A673 (cell line): ENCODE results near the gene ZNF397. TPM values are rescaled to one million over a fixed set of nuclear protein-coding genes. Genes with fewer than 3 reads are reported as not detected.
A peak's percentile ranks its signal among the peaks of the same experiment; 100 is the strongest.

ENCODE experiments used
- BruUV-seq: library from RNA; stranded (reverse); fragments of 400-500 nt; replicated peaks from 2 replicates; lab custom pipeline; 2021; lab: Mats Ljungman, UMichigan
- CTCF ChIA-PET: fragments of 300-600 bp; sonication (Branson Sonifier 250); formaldehyde crosslinking; loops from one replicate; lab custom pipeline; 2022; ENCODE audit warnings: antibody characterized with exemption; lab: Charles Lee
- POLR2A ChIA-PET: fragments of 300-600 bp; sonication (Branson Sonifier 250); formaldehyde crosslinking; loops from one replicate; lab custom pipeline; 2022; ENCODE audit warnings: antibody characterized with exemption; ENCODE audit not compliant: low non-redundant PET; lab: Charles Lee
- DNase-seq: peaks from one replicate; pipeline ENCODE4 v3.0.0-alpha.2; 2015; ENCODE audit warnings: low spot score
- H3K27ac ChIP-seq: fragments of 200-600 bp; sonication (generic); 2 replicates; pipeline ENCODE4 v1.5.1; 2016; ENCODE audit warnings: mixed run types, low read depth, mild to moderate bottlenecking, mixed read lengths, antibody characterized with exemption, low read length; ENCODE audit not compliant: poor library complexity, severe bottlenecking
- H3K27me3 ChIP-seq: fragments of 200-600 bp; sonication (generic); replicated peaks from 2 replicates; pipeline ENCODE4 v1.6.1; 2017; ENCODE audit warnings: mixed run types, low read depth, mild to moderate bottlenecking, mixed read lengths, antibody characterized with exemption, low read length; ENCODE audit not compliant: insufficient read depth, poor library complexity
- H3K36me3 ChIP-seq: fragments of 200-600 bp; sonication (generic); 2 replicates; pipeline ENCODE4 v1.6.1; 2016; ENCODE audit warnings: mixed run types, mild to moderate bottlenecking, mixed read lengths, antibody characterized with exemption, low read length; ENCODE audit not compliant: insufficient read depth, poor library complexity, severe bottlenecking
- H3K4me1 ChIP-seq: fragments of 200-600 bp; sonication (generic); 2 replicates; pipeline ENCODE4 v1.6.1; 2017; ENCODE audit warnings: mixed run types, mild to moderate bottlenecking, mixed read lengths, antibody characterized with exemption, low read length; ENCODE audit not compliant: insufficient read depth, poor library complexity, severe bottlenecking
- H3K4me3 ChIP-seq: fragments of 200-600 bp; sonication (generic); 2 replicates; pipeline ENCODE4 v1.5.1; 2016; ENCODE audit warnings: low read depth, mixed run types, mild to moderate bottlenecking, mixed read lengths, low read length; ENCODE audit not compliant: poor library complexity, severe bottlenecking
- H3K9me3 ChIP-seq: fragments of 200-600 bp; sonication (generic); 2 replicates; pipeline ENCODE4 v1.6.1; 2016; ENCODE audit warnings: mixed run types, low read depth, mild to moderate bottlenecking, mixed read lengths, antibody characterized with exemption, low read length; ENCODE audit not compliant: poor library complexity, severe bottlenecking
- EZH2 ChIP-seq: fragments of 200-600 bp; sonication (generic); IDR thresholded peaks from 2 replicates; pipeline ENCODE4 v1.6.1; 2017; ENCODE audit warnings: borderline replicate concordance, low read depth, mild to moderate bottlenecking, mixed read lengths, antibody characterized with exemption, low read length; ENCODE audit not compliant: poor library complexity, severe bottlenecking
- intact Hi-C: fragments of 100-400 bp; cut with micrococcal nuclease; formaldehyde crosslinking; loops from one replicate; pipeline ENCODE4 v1.10.0; 2022; ENCODE audit not compliant: unreplicated experiment
- total RNA-seq: library from RNA; stranded (reverse); gene quantifications from 2 replicates; pipeline ENCODE4 v1.2.3, GENCODE V29; 2021
- TF ChIP-seq, protein P1 (sequence below): fragments of 300-800, 200-600 bp; sonication (generic); conservative IDR thresholded peaks from 2 replicates; pipeline ENCODE4 v1.5.1; 2017; ENCODE audit warnings: low read depth, mild to moderate bottlenecking, antibody characterized with exemption, low read length, moderate library complexity, mixed read lengths

Gene ZNF397
- total RNA-seq, 1 experiment from 2014 or later = 34.5 TPM

DNA sequence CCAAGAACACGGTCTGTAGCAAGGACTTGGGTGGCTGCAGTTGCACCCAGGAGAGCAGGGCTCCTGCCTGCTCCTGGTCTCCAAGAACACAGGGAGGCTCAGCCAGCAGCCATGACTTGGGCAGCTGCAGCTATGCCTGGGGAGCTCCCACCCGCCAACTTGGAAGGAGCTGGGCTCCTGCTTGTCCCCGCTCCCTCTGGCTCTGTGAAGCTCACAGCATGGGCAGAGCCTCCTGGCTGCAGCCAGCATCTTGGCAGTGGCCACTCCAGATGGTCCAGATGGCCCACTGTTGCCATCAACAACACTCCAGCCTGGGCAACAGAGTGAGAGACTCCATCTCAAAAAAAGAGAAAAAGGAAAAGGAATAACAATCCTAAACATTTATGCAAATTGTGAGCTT is 44.0 kb downstream of the ZNF397 start:
- intact Hi-C loops = no loop called here
- TF ChIP-seq, protein P1, sequence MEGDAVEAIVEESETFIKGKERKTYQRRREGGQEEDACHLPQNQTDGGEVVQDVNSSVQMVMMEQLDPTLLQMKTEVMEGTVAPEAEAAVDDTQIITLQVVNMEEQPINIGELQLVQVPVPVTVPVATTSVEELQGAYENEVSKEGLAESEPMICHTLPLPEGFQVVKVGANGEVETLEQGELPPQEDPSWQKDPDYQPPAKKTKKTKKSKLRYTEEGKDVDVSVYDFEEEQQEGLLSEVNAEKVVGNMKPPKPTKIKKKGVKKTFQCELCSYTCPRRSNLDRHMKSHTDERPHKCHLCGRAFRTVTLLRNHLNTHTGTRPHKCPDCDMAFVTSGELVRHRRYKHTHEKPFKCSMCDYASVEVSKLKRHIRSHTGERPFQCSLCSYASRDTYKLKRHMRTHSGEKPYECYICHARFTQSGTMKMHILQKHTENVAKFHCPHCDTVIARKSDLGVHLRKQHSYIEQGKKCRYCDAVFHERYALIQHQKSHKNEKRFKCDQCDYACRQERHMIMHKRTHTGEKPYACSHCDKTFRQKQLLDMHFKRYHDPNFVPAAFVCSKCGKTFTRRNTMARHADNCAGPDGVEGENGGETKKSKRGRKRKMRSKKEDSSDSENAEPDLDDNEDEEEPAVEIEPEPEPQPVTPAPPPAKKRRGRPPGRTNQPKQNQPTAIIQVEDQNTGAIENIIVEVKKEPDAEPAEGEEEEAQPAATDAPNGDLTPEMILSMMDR = no peak
- no TSS peak for BruUV-seq
- H3K4me1 ChIP-seq = no peaks in the 10 kb centered on the region
- no peak for DNase-seq
- H3K4me3 ChIP-seq = no peak overlapping the region
- no peaks in the 10 kb centered on the region for H3K27me3 ChIP-seq
- H3K27ac ChIP-seq = no peak overlapping the region
- H3K36me3 ChIP-seq = no peaks in the 10 kb centered on the region
- POLR2A ChIA-PET = no interaction called here
- peaks cover 31% of the 10 kb centered on the region for H3K9me3 ChIP-seq
- CTCF ChIA-PET = no interaction called here

DNA sequence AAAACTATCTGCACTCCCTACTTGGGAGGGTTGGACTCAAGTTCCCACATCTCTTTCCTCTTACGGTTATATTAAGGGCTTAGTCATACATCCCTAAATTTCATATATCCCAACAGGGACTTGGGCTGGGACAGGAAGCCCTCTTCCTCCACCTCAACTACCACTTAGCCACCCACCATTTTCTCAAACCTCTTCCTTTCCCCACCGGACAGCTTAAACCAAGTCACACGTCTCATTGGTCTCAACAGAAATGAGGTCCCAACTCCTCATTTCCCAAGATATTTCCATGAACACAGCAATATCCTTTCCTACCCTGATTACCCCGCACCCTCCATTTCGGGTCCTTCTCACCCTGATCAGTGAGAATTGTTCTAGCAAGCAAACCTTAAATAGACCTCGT is 48.5 kb downstream of the ZNF397 start:
- peak overlapping the region; percentile 81 for H3K27ac ChIP-seq
- DNase-seq = no peak
- peak overlapping the region; percentile 78 for H3K4me3 ChIP-seq
- H3K27me3 ChIP-seq = no peaks in the 10 kb centered on the region
- H3K9me3 ChIP-seq = peaks cover 20% of the 10 kb centered on the region
- peaks cover 6% of the 10 kb centered on the region for H3K4me1 ChIP-seq
- no peak for TF ChIP-seq EZH2
- TF ChIP-seq, protein P1 = no peak
- no TSS peak for BruUV-seq
- POLR2A ChIA-PET = interaction anchor here (0.6 kb wide), 1 partner anchor 23 kb away, joined by 3 read pairs; no protein-coding TSS in a partner anchor
- CTCF ChIA-PET = interaction anchor here (0.6 kb wide), 1 partner anchor 49 kb away, joined by 6 read pairs; no protein-coding TSS in a partner anchor
- no peaks in the 10 kb centered on the region for H3K36me3 ChIP-seq
- intact Hi-C loops = no loop called here

- peaks cover 6% of the 10 kb centered on the region for H3K4me1 ChIP-seq
- peak overlapping the region; percentile 78 for H3K4me3 ChIP-seq
- ChIA-PET CTCF (no interaction called here), POLR2A (interaction anchor here (0.6 kb wide), 1 partner anchor 24 kb away, joined by 3 read pairs; no protein-coding TSS in a partner anchor)
- H3K9me3 ChIP-seq = peaks cover 16% of the 10 kb centered on the region
- H3K36me3 ChIP-seq = peaks cover 4% of the 10 kb centered on the region
- DNase-seq = no peak
- H3K27ac ChIP-seq = peak overlapping the region; percentile 81
- TF ChIP-seq, protein P1 = no peak
- no peak for TF ChIP-seq EZH2
- TSS peak; percentile 66 for BruUV-seq
- H3K27me3 ChIP-seq = no peaks in the 10 kb centered on the region
- intact Hi-C loops = no loop called here
Measured at GRCh38 chr18:35289727-35290093, 48.9 kb downstream of the ZNF397 start.
